ENCODE data around the gene IL36A. TPM values are rescaled to one million over a fixed set of nuclear protein-coding genes. Genes with fewer than 3 reads are reported as not detected.

The IL36A gene
- total and polyA plus RNA-seq, 2 donors (not counting 3 experiments of a cell fraction or from before 2014, with no cell fraction given), result not detected

DNA sequence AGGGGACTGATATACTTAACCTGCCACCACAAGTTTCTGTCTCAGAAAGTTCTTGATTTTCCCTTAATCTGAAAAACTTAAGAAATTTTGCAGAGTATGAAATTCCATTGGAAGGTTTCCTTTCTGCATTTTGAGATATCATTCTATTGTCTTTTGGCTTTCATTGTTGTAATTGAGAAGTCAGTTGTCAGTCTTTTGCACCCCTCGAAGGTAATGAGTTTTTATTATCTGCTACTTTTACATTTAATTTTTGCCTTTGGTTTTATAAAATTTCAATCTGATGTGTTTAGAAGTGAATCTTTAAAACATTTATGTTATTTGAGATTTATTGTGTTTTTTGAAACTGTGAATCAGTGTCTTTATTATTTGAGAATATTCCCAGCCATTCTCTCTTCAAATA is 4.8 kb upstream of the IL36A start:
- Histone ChIP-seq H3K9me1 (replicated peaks; ENCODE audit: control insufficient read depth, extremely low read depth, insufficient read depth, low read length) (no peaks in the 10 kb centered on the region), H3K4me1 (ENCODE audit: control insufficient read depth, extremely low read depth, insufficient read depth, low read length) (no peaks in the 10 kb centered on the region), H3K36me3 (ENCODE audit: control insufficient read depth in 2 of 2, extremely low read depth in 1 of 2, insufficient read depth in 2 of 2, low read length in 2 of 2) (no peaks in the 10 kb centered on the region), H3K9ac (replicated peaks; ENCODE audit: extremely low read depth, insufficient read depth, low read length) (no peak overlapping the region), H3K27me3 (ENCODE audit: control insufficient read depth in 2 of 2, insufficient read depth in 2 of 2, low read length in 2 of 2) (no peaks in the 10 kb centered on the region), H3K4me2 (ENCODE audit: insufficient read depth, low read length) (no peak overlapping the region), H2AFZ (ENCODE audit: low read depth, low read length) (no peak overlapping the region), H3K4me3 (replicated peaks in 1 of 3; ENCODE audit: insufficient read depth in 1 of 3, low read depth in 1 of 3, low read length in 3 of 3) (no peak overlapping the region), H4K20me1 (replicated peaks; ENCODE audit: control insufficient read depth, extremely low read depth, insufficient read depth, low read length) (no peaks in the 10 kb centered on the region), H3K79me2 (ENCODE audit: control insufficient read depth, insufficient read depth, low read length) (no peaks in the 10 kb centered on the region), H3K9me3 (replicated peaks; ENCODE audit: control insufficient read depth, insufficient read depth, low read length) (peaks cover 2% of the 10 kb centered on the region), H3K27ac (ENCODE audit: insufficient read depth, low read depth, low read length) (no peak overlapping the region)
- intact Hi-C loops (cut with micrococcal nuclease), result no loop called here
- TF ChIP-seq FOS (IDR thresholded peaks at IDR 0.05; ENCODE audit: borderline replicate concordance, insufficient read depth, low read length) (no peak), MYC (IDR thresholded peaks at IDR 0.05; ENCODE audit: low read depth, low read length) (no peak), JUN (IDR thresholded peaks at IDR 0.05; ENCODE audit: borderline replicate concordance, insufficient read depth, insufficient read length, low read depth) (no peak), POLR2A (IDR thresholded peaks at IDR 0.05; ENCODE audit: low read depth, low read length) (no peak), GATA2 (IDR thresholded peaks at IDR 0.05; ENCODE audit: insufficient read depth, insufficient read length, low read depth, low read length) (no peak), POLR2AphosphoS5 (IDR thresholded peaks at IDR 0.05; ENCODE audit: insufficient read depth, low read depth, low read length) (no peak), EZH2 (IDR thresholded peaks at IDR 0.05; ENCODE audit: borderline replicate concordance, low read depth, low read length, severe bottlenecking) (no peak), MAX (IDR thresholded peaks at IDR 0.05; ENCODE audit: insufficient read depth, insufficient read length) (no peak)
- TF ChIP-seq, protein P1, sequence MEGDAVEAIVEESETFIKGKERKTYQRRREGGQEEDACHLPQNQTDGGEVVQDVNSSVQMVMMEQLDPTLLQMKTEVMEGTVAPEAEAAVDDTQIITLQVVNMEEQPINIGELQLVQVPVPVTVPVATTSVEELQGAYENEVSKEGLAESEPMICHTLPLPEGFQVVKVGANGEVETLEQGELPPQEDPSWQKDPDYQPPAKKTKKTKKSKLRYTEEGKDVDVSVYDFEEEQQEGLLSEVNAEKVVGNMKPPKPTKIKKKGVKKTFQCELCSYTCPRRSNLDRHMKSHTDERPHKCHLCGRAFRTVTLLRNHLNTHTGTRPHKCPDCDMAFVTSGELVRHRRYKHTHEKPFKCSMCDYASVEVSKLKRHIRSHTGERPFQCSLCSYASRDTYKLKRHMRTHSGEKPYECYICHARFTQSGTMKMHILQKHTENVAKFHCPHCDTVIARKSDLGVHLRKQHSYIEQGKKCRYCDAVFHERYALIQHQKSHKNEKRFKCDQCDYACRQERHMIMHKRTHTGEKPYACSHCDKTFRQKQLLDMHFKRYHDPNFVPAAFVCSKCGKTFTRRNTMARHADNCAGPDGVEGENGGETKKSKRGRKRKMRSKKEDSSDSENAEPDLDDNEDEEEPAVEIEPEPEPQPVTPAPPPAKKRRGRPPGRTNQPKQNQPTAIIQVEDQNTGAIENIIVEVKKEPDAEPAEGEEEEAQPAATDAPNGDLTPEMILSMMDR (IDR thresholded peaks at IDR 0.05; ENCODE audit: extremely low read depth in 1 of 2, insufficient read depth in 1 of 2, low read depth in 1 of 2, low read length in 2 of 2), result no peak
- DNase-seq (ENCODE audit: low read depth, low spot score) (no peak), FAIRE-seq (no peak)
- ChIA-PET POLR2A (no interaction called here), CTCF (no interaction called here)
- dilution Hi-C loops (cut with MboI; ENCODE audit: extremely low pct_ligation_motif_present, low sequenced_read_pairs), result no loop called here
- BruUV-seq (replicated peaks), result no TSS peak

Measured in endothelial cell of umbilical vein (primary cell).